K562 (cell line): ENCODE results near the gene GRAMD2B. TPM values are rescaled to one million over a fixed set of nuclear protein-coding genes. Genes with fewer than 3 reads are reported as not detected.

Source experiments
- ATAC-seq: fragments of 200-7000 bp; cut with Tn5 transposase; 3 replicates; pipeline ENCODE4 v1.9.1; 2020; ENCODE audit warnings: moderate library complexity
- BruUV-seq: library from RNA; stranded (reverse); fragments of 400-500 nt; replicated peaks from 2 replicates; lab custom pipeline; 2021; lab: Mats Ljungman, UMichigan
- CTCF ChIA-PET: fragments of 300-600 bp; formaldehyde crosslinking; extraction: SDS; loops from one replicate; lab custom pipeline; 2021; ENCODE audit warnings: low intra/inter-chr PET ratio; lab: Yijun Ruan, JAX
- POLR2A ChIA-PET: fragments of 300-600, 350-650 bp; sonication (Branson Sonifier 250); formaldehyde crosslinking; extraction: SDS; loops from one replicate; lab custom pipeline; 2021; ENCODE audit warnings: antibody characterized with exemption, inconsistent platforms; lab: Yijun Ruan, JAX
- DNase-seq, 4 experiments: peaks; one replicate each; pipeline versions ENCODE4 v3.0.0 to v3.0.0-alpha.2; 2011 to 2018; ENCODE audit warnings: low spot score in 3 of 4, mixed read lengths in 3 of 4; ENCODE audit errors: extremely low read depth in 1 of 4
- FAIRE-seq: peaks from 2 replicates; lab custom pipeline; 2011; peaks lifted over from hg19 to GRCh38; lab: Jason Lieb, UNC
- H2AFZ ChIP-seq: 2 replicates; pipeline ENCODE4 v1.6.0; 2011; ENCODE audit warnings: low read depth, low read length, control low read depth, inconsistent platforms
- H3K27ac ChIP-seq: fragments of 200-600 bp; 3 replicates; pipeline ENCODE4 v1.8.0; 2011; ENCODE audit warnings: low read depth, mild to moderate bottlenecking, control low read depth, inconsistent platforms, low read length, moderate library complexity, mixed read lengths; ENCODE audit errors: extremely low read depth
- H3K27me3 ChIP-seq, 2 experiments: fragments of 300-600 bp in 1 of 2; 2 replicates in 1 of 2; 3 replicates in 1 of 2; pipeline versions ENCODE4 v1.6.0 to v1.8.0; 2011; ENCODE audit warnings: inconsistent platforms in 2 of 2, low read length in 2 of 2, mild to moderate bottlenecking in 1 of 2, mixed read lengths in 1 of 2, moderate library complexity in 1 of 2; ENCODE audit not compliant: control insufficient read depth in 2 of 2, insufficient read depth in 2 of 2
- H3K36me3 ChIP-seq: fragments of 300-600 bp; 3 replicates; pipeline ENCODE4 v1.8.0; 2011; ENCODE audit warnings: mild to moderate bottlenecking, low read length, inconsistent platforms; ENCODE audit not compliant: control insufficient read depth, insufficient read depth
- H3K4me1 ChIP-seq, 2 experiments: fragments of 200-600 bp in 1 of 2; replicated peaks in 1 of 2; 2 replicates in 1 of 2; 3 replicates in 1 of 2; pipeline versions ENCODE4 v1.5.1 to v1.8.0; 2011; ENCODE audit warnings: inconsistent platforms in 2 of 2, low read length in 2 of 2, mild to moderate bottlenecking in 1 of 2, mixed read lengths in 1 of 2, moderate library complexity in 1 of 2; ENCODE audit not compliant: control insufficient read depth in 2 of 2, insufficient read depth in 2 of 2
- H3K4me2 ChIP-seq: 2 replicates; pipeline ENCODE4 v1.6.1; 2011; ENCODE audit warnings: low read length, control low read depth, inconsistent platforms, mixed read lengths; ENCODE audit not compliant: insufficient read depth
- H3K4me3 ChIP-seq: fragments of 200-600 bp; sonication (generic), shearing (Covaris generic); 2 replicates; pipeline ENCODE4 v1.5.1; 2016; ENCODE audit warnings: control low read depth, inconsistent platforms
- H3K79me2 ChIP-seq: fragments of 200-600 bp; 3 replicates; pipeline ENCODE4 v1.8.0; 2011; ENCODE audit warnings: low read length, inconsistent platforms; ENCODE audit not compliant: control insufficient read depth, insufficient read depth
- H3K9ac ChIP-seq, 2 experiments: 2 replicates each; pipeline versions ENCODE4 v1.6.0 to v1.6.1; 2011; ENCODE audit warnings: low read depth in 2 of 2, low read length in 2 of 2, control low read depth in 1 of 2, inconsistent platforms in 1 of 2, mild to moderate bottlenecking in 1 of 2, mixed read lengths in 1 of 2; ENCODE audit not compliant: insufficient read depth in 1 of 2
- H3K9me1 ChIP-seq: one replicate; pipeline ENCODE4 v1.6.0; 2011; ENCODE audit warnings: inconsistent platforms, mild to moderate bottlenecking, low read length, moderate library complexity; ENCODE audit not compliant: control insufficient read depth, insufficient read depth
- H3K9me3 ChIP-seq: replicated peaks from 2 replicates; pipeline ENCODE4 v1.5.1; 2011; ENCODE audit warnings: low read depth, low read length, inconsistent platforms; ENCODE audit not compliant: control insufficient read depth, insufficient read depth
- H4K20me1 ChIP-seq: replicated peaks from 2 replicates; pipeline ENCODE4 v1.6.1; 2011; ENCODE audit warnings: low read length, inconsistent platforms, mixed read lengths; ENCODE audit not compliant: control insufficient read depth, insufficient read depth
- CREM ChIP-seq: IDR thresholded peaks from 2 replicates; pipeline ENCODE4 v1.6.1; 2014; ENCODE audit warnings: antibody characterized with exemption, low read depth
- EP300 ChIP-seq: IDR thresholded peaks from 2 replicates; pipeline ENCODE4 v1.6.1; 2012; ENCODE audit warnings: low read length, improper control_type of control experiment
- ESRRA ChIP-seq: fragments of 450-650 bp; IDR thresholded peaks from 2 replicates; pipeline ENCODE4 v1.6.1; 2014; ENCODE audit warnings: low read depth, mild to moderate bottlenecking, moderate library complexity, borderline replicate concordance
- GTF2B ChIP-seq: IDR thresholded peaks from 2 replicates; pipeline ENCODE4 v1.6.1; 2011; ENCODE audit not compliant: insufficient read length; ENCODE audit errors: extremely low read depth
- MXI1 ChIP-seq: IDR thresholded peaks from 2 replicates; pipeline ENCODE4 v1.6.1; 2011; ENCODE audit warnings: low read depth, mild to moderate bottlenecking, improper control_type of control experiment, low read length
- PTRF ChIP-seq: fragments of 450-650 bp; IDR thresholded peaks from 2 replicates; pipeline ENCODE4 v1.6.1; 2016; ENCODE audit warnings: mild to moderate bottlenecking, missing genetic modification characterization, missing compliant biosample characterization
- RBM22 ChIP-seq: fragments of 200-400 bp; formaldehyde crosslinking; IDR thresholded peaks from 2 replicates; pipeline ENCODE4 v1.6.1; 2018; ENCODE audit warnings: low read length, low read depth; ENCODE audit not compliant: poor library complexity, severe bottlenecking
- TARDBP ChIP-seq: fragments of 450-650 bp; IDR thresholded peaks from 2 replicates; pipeline ENCODE4 v1.6.1; 2016
- ZBTB1 ChIP-seq: sonication (generic); formaldehyde crosslinking; IDR thresholded peaks from 2 replicates; pipeline ENCODE4 v1.8.1; 2023; ENCODE audit warnings: missing genetic modification reagents, low read depth, mild to moderate bottlenecking, borderline replicate concordance
- ZC3H8 ChIP-seq: fragments of 450-650 bp; IDR thresholded peaks from 2 replicates; pipeline ENCODE4 v1.6.1; 2017
- ZNF354B ChIP-seq: fragments of 250-450 bp; sonication (Bioruptor Pico); IDR thresholded peaks from 2 replicates; pipeline ENCODE4 v1.4.0; 2020
- ZNF695 ChIP-seq: fragments of 450-650 bp; formaldehyde crosslinking; IDR thresholded peaks from 2 replicates; pipeline ENCODE4 v1.4.0; 2020; ENCODE audit warnings: mild to moderate bottlenecking, moderate library complexity
- ZZZ3 ChIP-seq: fragments of 450-650 bp; IDR thresholded peaks from 2 replicates; pipeline ENCODE4 v1.6.1; 2016; ENCODE audit warnings: antibody characterized with exemption, mild to moderate bottlenecking, moderate library complexity
- WGBS: fragments of 100-300 bp; shearing (Covaris generic); methylation state at CpG from one replicate; pipeline ENCODE4 v1.1.6; 2016; ENCODE audit warnings: low coverage, mixed read lengths; ENCODE audit not compliant: insufficient coverage; ENCODE audit errors: missing lambda C conversion rate; 5-methylcytosine and 5-hydroxymethylcytosine counted together
- in situ Hi-C: fragments of 300-500 bp; cut with MboI; formaldehyde crosslinking; loops from 4 replicates; pipeline ENCODE4 v1.15.0; 2018; ENCODE audit warnings: inconsistent platforms, mixed read lengths
- intact Hi-C: fragments of 100-400 bp; cut with micrococcal nuclease; formaldehyde crosslinking; loops from 2 replicates; pipeline ENCODE4 v1.14.2; 2022
- polyA plus RNA-seq, 8 experiments: library from polyadenylated mRNA; depleted of rRNA in 4 of 8; stranded (reverse) in 5 of 8; unstranded in 3 of 8; fragments of >200 nt; fragmentation: Nextera tagmentation in 2 of 8; fragmentation: Illumina TruSeq in 1 of 8; extraction: Ambion mirVana in 2 of 8; extraction: Trizol in 1 of 8; gene quantifications; 2 replicates each; pipeline versions ENCODE4 v1.2.1 to v1.2.3, GENCODE V29; 2011 to 2014; ENCODE audit warnings: inconsistent platforms in 1 of 8, missing spikeins in 1 of 8
- total RNA-seq, 7 experiments: library from RNA; depleted of rRNA in 6 of 7; stranded (reverse); fragments of >200 nt in 6 of 7; fragmentation: Illumina TruSeq in 2 of 7; extraction: Trizol in 2 of 7; gene quantifications; 2 replicates each; pipeline versions ENCODE4 v1.2.1 to v1.2.3, GENCODE V29; 2011 to 2021; ENCODE audit warnings: low replicate concordance in 1 of 7
- TF ChIP-seq, protein P1 (sequence below): sonication (generic); formaldehyde crosslinking; IDR thresholded peaks from 2 replicates; pipeline ENCODE4 v1.9.0; 2022; ENCODE audit warnings: mild to moderate bottlenecking, missing genetic modification reagents
- TF ChIP-seq, protein P2 (sequence below): IDR thresholded peaks from 2 replicates; pipeline ENCODE4 v1.6.1; 2014; ENCODE audit warnings: antibody characterized with exemption

GRAMD2B gene
- total and polyA plus RNA-seq, 9 of the 15 experiments (the other 6 are each of a cell fraction or from before 2014, with no cell fraction given) = 0.32 to 4.2 (median 1.4) TPM

- BruUV-seq = no TSS peak
- no peak for ATAC-seq
- H3K9me3 ChIP-seq = no peaks in the 10 kb centered on the region
- H2AFZ ChIP-seq = no peak overlapping the region
- H3K36me3 ChIP-seq = no peaks in the 10 kb centered on the region
- ChIA-PET POLR2A (interaction anchor here (0.6 kb wide), 1 partner anchor 33 kb away, joined by 3 read pairs; no protein-coding TSS in a partner anchor), CTCF (no interaction called here)
- H3K27ac ChIP-seq = no peak overlapping the region
- no peak overlapping the region for H3K4me3 ChIP-seq
- TF ChIP-seq ZBTB1 (CRISPR knock-in tag) = no peak
- no peak for TF ChIP-seq ZNF354B (CRISPR knock-in tag)
- TF ChIP-seq, protein P1, sequence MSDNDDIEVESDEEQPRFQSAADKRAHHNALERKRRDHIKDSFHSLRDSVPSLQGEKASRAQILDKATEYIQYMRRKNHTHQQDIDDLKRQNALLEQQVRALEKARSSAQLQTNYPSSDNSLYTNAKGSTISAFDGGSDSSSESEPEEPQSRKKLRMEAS (CRISPR knock-in tag) = no peak
- TF ChIP-seq TARDBP = no peak
- no peak for TF ChIP-seq GTF2B
- no peak for TF ChIP-seq MXI1
- TF ChIP-seq ZC3H8 = no peak
- TF ChIP-seq RBM22 = no peak
- TF ChIP-seq ZNF695 (CRISPR knock-in tag) = no peak
- TF ChIP-seq, protein P2, sequence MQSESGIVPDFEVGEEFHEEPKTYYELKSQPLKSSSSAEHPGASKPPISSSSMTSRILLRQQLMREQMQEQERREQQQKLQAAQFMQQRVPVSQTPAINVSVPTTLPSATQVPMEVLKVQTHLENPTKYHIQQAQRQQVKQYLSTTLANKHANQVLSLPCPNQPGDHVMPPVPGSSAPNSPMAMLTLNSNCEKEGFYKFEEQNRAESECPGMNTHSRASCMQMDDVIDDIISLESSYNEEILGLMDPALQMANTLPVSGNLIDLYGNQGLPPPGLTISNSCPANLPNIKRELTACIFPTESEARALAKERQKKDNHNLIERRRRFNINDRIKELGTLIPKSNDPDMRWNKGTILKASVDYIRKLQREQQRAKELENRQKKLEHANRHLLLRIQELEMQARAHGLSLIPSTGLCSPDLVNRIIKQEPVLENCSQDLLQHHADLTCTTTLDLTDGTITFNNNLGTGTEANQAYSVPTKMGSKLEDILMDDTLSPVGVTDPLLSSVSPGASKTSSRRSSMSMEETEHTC = no peak
- TF ChIP-seq ZZZ3 = no peak
- TF ChIP-seq EP300 = no peak
- TF ChIP-seq PTRF = no peak
- no peak for TF ChIP-seq CREM
- no peak for TF ChIP-seq ESRRA
- in situ Hi-C loops (no loop called here), intact Hi-C loops (no loop called here)
- no peaks in the 10 kb centered on the region for H4K20me1 ChIP-seq
- no peak overlapping the region for H3K9ac ChIP-seq
- no peak overlapping the region for H3K4me2 ChIP-seq
- peaks cover 0 to 3% of the 10 kb centered on the region in 2 experiments; a peak in 2 of 5 replicates for H3K4me1 ChIP-seq
- H3K79me2 ChIP-seq = no peaks in the 10 kb centered on the region
- peaks cover 0 to 11% of the 10 kb centered on the region in 2 experiments; a peak in 3 of 5 replicates for H3K27me3 ChIP-seq
- no peak for FAIRE-seq
- DNase-seq = no peak
- H3K9me1 ChIP-seq = peaks cover 3% of the 10 kb centered on the region
- 73% methylated on average over 3 of the region's 3 CpGs for WGBS
Observed at GRCh38 chr5:126468091-126468490, 44.9 kb downstream of the GRAMD2B start.
